WTC11 (cell line): ENCODE data around the gene ZNF669.

Experiments
- CREB1 ChIP-seq: sonication (generic); formaldehyde crosslinking; IDR thresholded peaks from 2 replicates; pipeline ENCODE4 v1.8.0; 2023; ENCODE audit warnings: mild to moderate bottlenecking, missing genetic modification reagents
- CTCF ChIP-seq: fragments of 200-600 bp; IDR thresholded peaks from 2 replicates; pipeline ENCODE4 v1.8.0; 2022; ENCODE audit warnings: antibody characterized with exemption
- GABPB1 ChIP-seq: sonication (generic); formaldehyde crosslinking; IDR thresholded peaks from 2 replicates; pipeline ENCODE4 v1.8.1; 2023; ENCODE audit warnings: mild to moderate bottlenecking, missing genetic modification reagents
- PREB ChIP-seq: sonication (generic); formaldehyde crosslinking; IDR thresholded peaks from 2 replicates; pipeline ENCODE4 v1.8.1; 2022; ENCODE audit warnings: mild to moderate bottlenecking, missing genetic modification reagents, moderate library complexity, borderline replicate concordance
- ZNF671 ChIP-seq: fragments of 250-450 bp; sonication (Bioruptor Pico); IDR thresholded peaks from 2 replicates; pipeline ENCODE4 v1.8.0; 2021; ENCODE audit warnings: mild to moderate bottlenecking
- TF ChIP-seq, protein P1 (sequence below): sonication (generic); formaldehyde crosslinking; conservative IDR thresholded peaks from 2 replicates; pipeline ENCODE4 v1.8.1; 2023; ENCODE audit warnings: mild to moderate bottlenecking, low read depth, missing genetic modification reagents, moderate library complexity

- no peak for TF ChIP-seq ZNF671 (CRISPR knock-in tag)
- no peak for TF ChIP-seq CTCF
- no peak for TF ChIP-seq GABPB1 (CRISPR knock-in tag)
- TF ChIP-seq CREB1 (CRISPR knock-in tag), result no peak
- TF ChIP-seq PREB (CRISPR knock-in tag), result no peak
- TF ChIP-seq, protein P1, sequence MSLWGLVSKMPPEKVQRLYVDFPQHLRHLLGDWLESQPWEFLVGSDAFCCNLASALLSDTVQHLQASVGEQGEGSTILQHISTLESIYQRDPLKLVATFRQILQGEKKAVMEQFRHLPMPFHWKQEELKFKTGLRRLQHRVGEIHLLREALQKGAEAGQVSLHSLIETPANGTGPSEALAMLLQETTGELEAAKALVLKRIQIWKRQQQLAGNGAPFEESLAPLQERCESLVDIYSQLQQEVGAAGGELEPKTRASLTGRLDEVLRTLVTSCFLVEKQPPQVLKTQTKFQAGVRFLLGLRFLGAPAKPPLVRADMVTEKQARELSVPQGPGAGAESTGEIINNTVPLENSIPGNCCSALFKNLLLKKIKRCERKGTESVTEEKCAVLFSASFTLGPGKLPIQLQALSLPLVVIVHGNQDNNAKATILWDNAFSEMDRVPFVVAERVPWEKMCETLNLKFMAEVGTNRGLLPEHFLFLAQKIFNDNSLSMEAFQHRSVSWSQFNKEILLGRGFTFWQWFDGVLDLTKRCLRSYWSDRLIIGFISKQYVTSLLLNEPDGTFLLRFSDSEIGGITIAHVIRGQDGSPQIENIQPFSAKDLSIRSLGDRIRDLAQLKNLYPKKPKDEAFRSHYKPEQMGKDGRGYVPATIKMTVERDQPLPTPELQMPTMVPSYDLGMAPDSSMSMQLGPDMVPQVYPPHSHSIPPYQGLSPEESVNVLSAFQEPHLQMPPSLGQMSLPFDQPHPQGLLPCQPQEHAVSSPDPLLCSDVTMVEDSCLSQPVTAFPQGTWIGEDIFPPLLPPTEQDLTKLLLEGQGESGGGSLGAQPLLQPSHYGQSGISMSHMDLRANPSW (CRISPR knock-in tag), result no peak
These were observed 17.2 kb upstream of the ZNF669 start for GRCh38 chr1:247121382-247121781.
